GM10266 (cell line): ENCODE results near the gene APBB2.

ENCODE experiments used
- DNase-seq: peaks from one replicate; pipeline ENCODE4 v3.0.0; 2012; ENCODE audit errors: extremely low spot score
- CTCF ChIP-seq: IDR thresholded peaks from 2 replicates; pipeline ENCODE4 v1.5.1; 2012; ENCODE audit warnings: mild to moderate bottlenecking, low read depth; ENCODE audit not compliant: control insufficient read depth, insufficient read depth; ENCODE audit errors: missing control alignments

The APBB2 gene

GRCh38 chr4:41179498-41180195 is 34.7 kb downstream of the APBB2 start:
- no peak for DNase-seq
- no peak for TF ChIP-seq CTCF

GRCh38 chr4:41178372-41179370 is 35.7 kb downstream of the APBB2 start:
- no peak for DNase-seq
- no peak for TF ChIP-seq CTCF

GRCh38 chr4:41177016-41177415 is 37.3 kb downstream of the APBB2 start:
- TF ChIP-seq CTCF = no peak
- DNase-seq = no peak

- DNase-seq = no peak
- TF ChIP-seq CTCF = no peak
These were observed 38.0 kb downstream of the APBB2 start for GRCh38 chr4:41176340-41176739.

- no peak for DNase-seq
- TF ChIP-seq CTCF = no peak
These were observed 38.5 kb downstream of the APBB2 start for GRCh38 chr4:41175794-41176193.

GRCh38 chr4:41174444-41174843 is 39.9 kb downstream of the APBB2 start:
- no peak for TF ChIP-seq CTCF

GRCh38 chr4:41172786-41173185 is 41.6 kb downstream of the APBB2 start:
- DNase-seq = no peak
- TF ChIP-seq CTCF = no peak

More at GRCh38 chr4:41174444-41174843, 39.9 kb downstream of the APBB2 start:
- no peak for DNase-seq
